Fibroblast of lung (primary cell): ENCODE results near the gene RABGGTB. TPM values are rescaled to one million over a fixed set of nuclear protein-coding genes. Genes with fewer than 3 reads are reported as not detected.

ENCODE experiments used
- DNase-seq, 2 donors: peaks; one replicate each; pipeline versions ENCODE4 v3.0.0 to v3.0.0-alpha.2; 2010; ENCODE audit warnings: low read depth in 2 of 2
- H2AFZ ChIP-seq: 2 replicates; pipeline ENCODE4 v1.5.1; 2012; ENCODE audit warnings: low read length, control low read depth, inconsistent platforms
- H3K27ac ChIP-seq: 2 replicates; pipeline ENCODE4 v1.5.1; 2011; ENCODE audit warnings: low read length, control low read depth; ENCODE audit not compliant: insufficient read depth
- H3K27me3 ChIP-seq: 2 replicates; pipeline ENCODE4 v1.5.1; 2011; ENCODE audit warnings: mild to moderate bottlenecking, low read length; ENCODE audit not compliant: control insufficient read depth, insufficient read depth
- H3K36me3 ChIP-seq: 2 replicates; pipeline ENCODE4 v1.5.1; 2011; ENCODE audit warnings: low read length; ENCODE audit not compliant: control insufficient read depth, insufficient read depth
- H3K4me1 ChIP-seq: 2 replicates; pipeline ENCODE4 v1.5.1; 2011; ENCODE audit warnings: low read length; ENCODE audit not compliant: control insufficient read depth, insufficient read depth; ENCODE audit errors: extremely low read depth
- H3K4me2 ChIP-seq: 2 replicates; pipeline ENCODE4 v1.5.1; 2011; ENCODE audit warnings: low read length, control low read depth; ENCODE audit not compliant: insufficient read depth; ENCODE audit errors: extremely low read depth
- H3K4me3 ChIP-seq, 4 experiments: fragments of 200-600 bp in 1 of 4; sonication (generic) in 1 of 4; replicated peaks in 1 of 4; 2 replicates each; pipeline ENCODE4 v1.5.1; 2011 to 2016; ENCODE audit warnings: low read length in 4 of 4, low read depth in 3 of 4, mild to moderate bottlenecking in 3 of 4, control low read depth in 2 of 4, inconsistent platforms in 1 of 4, mixed read lengths in 1 of 4; ENCODE audit not compliant: insufficient read depth in 1 of 4; ENCODE audit errors: control extremely low read depth in 1 of 4
- H3K79me2 ChIP-seq: 2 replicates; pipeline ENCODE4 v1.5.1; 2012; ENCODE audit warnings: mild to moderate bottlenecking, low read length, inconsistent platforms; ENCODE audit not compliant: control insufficient read depth, insufficient read depth
- H3K9ac ChIP-seq: 2 replicates; pipeline ENCODE4 v1.5.1; 2011; ENCODE audit warnings: mild to moderate bottlenecking, low read length, control low read depth; ENCODE audit not compliant: insufficient read depth
- H3K9me3 ChIP-seq: 2 replicates; pipeline ENCODE4 v1.5.1; 2012; ENCODE audit warnings: low read depth, low read length; ENCODE audit not compliant: control insufficient read depth, insufficient read depth
- H4K20me1 ChIP-seq: 2 replicates; pipeline ENCODE4 v1.5.1; 2011; ENCODE audit warnings: low read length; ENCODE audit not compliant: control insufficient read depth, insufficient read depth; ENCODE audit errors: extremely low read depth
- CTCF ChIP-seq, 2 donors: IDR thresholded peaks in 1 of 2; conservative IDR thresholded peaks in 1 of 2; 1 replicate in 1 of 2; 2 replicates in 1 of 2; pipeline ENCODE4 v1.5.1; 2011 to 2012; ENCODE audit warnings: low read length in 2 of 2, control low read depth in 1 of 2, inconsistent platforms in 1 of 2, low read depth in 1 of 2, mild to moderate bottlenecking in 1 of 2
- EZH2 ChIP-seq: IDR thresholded peaks from 2 replicates; pipeline ENCODE4 v1.5.1; 2012; ENCODE audit warnings: low read length, control low read depth, mild to moderate bottlenecking; ENCODE audit errors: missing control alignments
- polyA plus RNA-seq, 2 donors: library from polyadenylated mRNA; depleted of rRNA in 1 of 2; stranded (reverse) in 1 of 2; unstranded in 1 of 2; fragments of >200 nt; gene quantifications; 2 replicates each; pipeline ENCODE4 v1.2.1, GENCODE V29; 2011 to 2012; ENCODE audit warnings: missing spikeins in 1 of 2
- total RNA-seq: library from RNA; depleted of rRNA; stranded (reverse); fragments of >200 nt; gene quantifications from 2 replicates; pipeline ENCODE4 v1.2.1, GENCODE V29; 2014

The RABGGTB gene
- total and polyA plus RNA-seq, 2 donors (not counting 1 experiment from before 2014, with no cell fraction given), result 83.2 to 87.5 TPM

- Histone ChIP-seq H3K27me3 (no peaks in the 10 kb centered on the region), H3K9me3 (no peaks in the 10 kb centered on the region), H3K4me2 (no peak overlapping the region), H3K79me2 (no peaks in the 10 kb centered on the region), H3K4me1 (no peaks in the 10 kb centered on the region), H2AFZ (no peak overlapping the region), H3K4me3 (no peak overlapping the region), H3K36me3 (no peaks in the 10 kb centered on the region), H3K27ac (no peak overlapping the region), H4K20me1 (no peaks in the 10 kb centered on the region), H3K9ac (no peak overlapping the region)
- TF ChIP-seq EZH2 (no peak), CTCF (conservative IDR thresholded peaks at IDR 0.05 in 1 of 2, IDR thresholded peaks at IDR 0.05 in 1 of 2; ENCODE audit: low read depth in 1 of 2, low read length in 2 of 2) (no peak)
- no peak for DNase-seq
These were observed 52.0 kb downstream of the RABGGTB start for GRCh38 chr1:75838079-75838478.

GRCh38 chr1:75841421-75841820 lies 55.4 kb downstream of the RABGGTB start:
- Histone ChIP-seq H2AFZ (no peak overlapping the region), H3K4me3 (no peak overlapping the region), H3K79me2 (no peaks in the 10 kb centered on the region), H3K4me1 (no peaks in the 10 kb centered on the region), H3K27me3 (no peaks in the 10 kb centered on the region), H3K9ac (no peak overlapping the region), H4K20me1 (no peaks in the 10 kb centered on the region), H3K27ac (no peak overlapping the region), H3K36me3 (no peaks in the 10 kb centered on the region), H3K9me3 (no peaks in the 10 kb centered on the region), H3K4me2 (no peak overlapping the region)
- TF ChIP-seq CTCF (conservative IDR thresholded peaks at IDR 0.05 in 1 of 2, IDR thresholded peaks at IDR 0.05 in 1 of 2; ENCODE audit: low read depth in 1 of 2, low read length in 2 of 2), result no peak
- TF ChIP-seq EZH2, result no peak
- no peak for DNase-seq

Other genes with a start within 250 kb of the RABGGTB start
- gene SLC44A5, start 175.1 kb upstream of the RABGGTB start, total RNA-seq, result under 0.01 TPM in 2 replicates
- 0.03 TPM in 1 of 2 replicates, not detected in the other for gene SLC44A5, start 175.1 kb upstream of the RABGGTB start, polyA plus RNA-seq
- gene ACADM, start 61.5 kb upstream of the RABGGTB start, total RNA-seq, result 29.9 and 36.7 TPM in 2 replicates
- 29.9 and 31.7 TPM in 2 replicates for gene ACADM, start 61.5 kb upstream of the RABGGTB start, polyA plus RNA-seq
- gene MSH4, start 10.6 kb downstream of the RABGGTB start, total RNA-seq, result 0.66 and 0.77 TPM in 2 replicates
- 0.02 TPM in 1 of 2 replicates, not detected in the other for gene MSH4, start 10.6 kb downstream of the RABGGTB start, polyA plus RNA-seq
- not detected in 2 replicates for gene ASB17, start 146.1 kb downstream of the RABGGTB start, total RNA-seq
- gene ASB17, start 146.1 kb downstream of the RABGGTB start, polyA plus RNA-seq, result not detected in 2 replicates